Epidermal melanocyte (primary cell): ENCODE data around the gene ADK.

Experiments
- DNase-seq: peaks from one replicate; pipeline ENCODE4 v3.0.0; 2011; ENCODE audit warnings: low spot score; ENCODE audit not compliant: insufficient read length

The ADK gene

DNA sequence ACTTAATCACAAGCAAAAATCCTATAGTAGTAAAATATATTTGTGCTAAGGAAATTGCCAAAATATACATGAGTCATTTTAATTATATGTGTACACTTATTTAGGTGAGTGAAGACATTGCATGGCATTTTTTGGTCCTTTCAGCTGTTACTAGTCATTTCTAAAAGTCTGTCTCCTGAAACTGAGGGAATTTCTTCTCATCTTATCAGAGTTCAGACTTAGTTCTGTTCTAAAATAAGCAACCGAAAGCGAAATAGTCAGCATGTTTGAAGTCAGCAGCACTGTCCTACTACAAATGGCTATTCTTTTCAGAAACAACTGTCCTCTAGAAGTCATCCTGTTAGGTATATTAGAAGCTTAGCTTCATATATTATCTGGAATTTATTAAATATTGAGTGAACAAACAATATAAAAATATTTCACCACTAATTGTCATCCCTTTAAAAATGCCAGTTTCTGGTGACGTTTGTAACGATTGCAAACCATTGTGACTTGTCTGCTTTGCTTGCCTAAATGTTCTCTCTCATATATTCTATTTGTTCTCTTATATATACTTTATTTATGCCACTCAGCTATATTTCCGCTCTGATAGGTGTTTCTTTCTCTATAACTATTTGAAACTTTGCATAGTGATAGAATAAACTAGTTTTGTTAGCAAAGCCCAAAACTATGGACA, 448.0 kb downstream of the ADK start:
- DNase-seq, result no peak

DNA sequence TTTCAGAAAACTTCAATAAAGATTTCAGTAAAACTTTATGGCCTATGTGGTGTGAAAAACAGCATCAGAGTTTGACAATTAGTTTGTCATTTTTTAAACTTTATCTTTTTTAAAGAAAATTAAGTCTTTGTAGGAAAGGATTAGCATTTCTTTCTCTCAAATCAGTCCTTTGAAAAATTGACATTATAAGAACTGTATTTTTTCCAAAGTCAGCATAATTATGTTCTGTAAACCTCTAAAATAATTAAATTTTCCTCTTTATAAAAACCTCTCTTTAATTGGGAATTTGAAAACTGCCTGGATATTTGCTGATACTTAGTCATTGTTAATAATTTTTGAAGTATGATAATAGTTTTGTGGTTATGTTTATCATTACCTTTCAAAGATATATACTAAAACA, 448.7 kb downstream of the ADK start:
- DNase-seq, result no peak

DNA sequence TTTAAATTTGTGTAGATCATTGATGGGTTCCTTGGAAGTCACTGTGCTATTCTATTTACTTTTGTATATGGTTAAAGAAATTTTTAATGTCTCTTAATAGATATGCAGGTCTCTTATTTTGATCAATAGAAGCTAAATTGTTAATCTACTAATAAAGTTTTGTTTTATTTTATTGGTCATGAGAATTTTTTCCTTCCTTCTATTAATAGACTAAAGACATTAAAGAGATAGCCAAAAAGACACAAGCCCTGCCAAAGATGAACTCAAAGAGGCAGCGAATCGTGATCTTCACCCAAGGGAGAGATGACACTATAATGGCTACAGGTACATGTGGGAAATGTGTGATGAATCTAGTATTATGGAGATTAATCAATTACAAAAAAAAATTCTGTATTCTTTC, 449.1 kb downstream of the ADK start:
- no peak for DNase-seq

DNA sequence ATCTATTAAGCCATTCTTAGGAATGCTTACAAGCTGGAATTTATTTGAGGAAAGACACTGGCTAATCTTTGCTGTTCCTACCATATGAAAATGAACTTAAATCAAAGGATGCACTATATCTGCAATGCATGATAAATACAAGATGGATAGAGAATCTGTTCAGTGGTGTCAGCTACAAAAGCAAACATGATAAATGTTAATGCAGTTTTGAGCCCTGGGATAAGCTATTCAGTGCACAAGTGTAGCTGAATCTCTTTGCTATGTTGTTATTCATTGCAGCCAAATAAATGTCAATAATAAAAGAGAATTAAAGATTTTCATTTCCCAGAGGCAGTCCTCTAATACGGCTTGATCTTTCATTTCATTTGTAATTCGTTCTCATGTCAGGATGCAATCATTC, 451.6 kb downstream of the ADK start:
- no peak for DNase-seq

DNA sequence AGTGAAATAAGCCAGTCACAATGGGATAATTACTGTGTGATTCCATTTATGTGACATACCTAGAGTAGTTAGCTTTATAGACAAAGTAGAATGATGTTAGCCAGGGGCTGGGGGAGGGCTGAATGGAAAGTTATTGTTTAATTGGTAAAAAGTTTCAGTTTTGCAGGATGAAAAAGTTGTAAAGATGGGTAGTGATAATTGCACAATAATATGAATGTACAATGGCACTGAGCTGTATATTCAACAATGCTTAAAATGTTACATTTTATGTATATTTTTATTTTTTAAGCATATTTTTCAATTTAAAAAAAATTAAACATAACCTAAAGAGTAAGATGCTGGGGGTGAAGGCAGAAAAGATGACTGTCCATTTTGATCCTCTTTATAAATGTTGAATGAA, 459.3 kb downstream of the ADK start:
- no peak for DNase-seq

DNA sequence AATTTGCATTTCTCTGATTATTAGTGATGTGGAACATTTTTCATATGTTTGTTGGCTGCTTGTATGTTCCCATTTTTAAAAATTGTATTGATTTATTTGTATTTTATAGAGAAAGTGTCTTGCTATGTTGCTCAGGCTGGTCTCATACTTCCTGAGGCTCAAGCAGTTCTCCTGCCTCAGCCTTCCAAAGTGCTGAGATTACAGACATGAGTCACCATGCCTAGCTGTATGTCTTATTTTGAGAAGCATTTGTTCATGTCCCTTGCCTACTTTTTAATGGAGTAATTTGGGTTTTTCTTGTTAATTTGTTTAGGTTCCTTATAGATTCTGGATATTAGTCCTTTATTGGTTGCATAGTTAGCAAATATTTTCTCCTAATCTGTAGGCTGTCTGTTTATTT, 461.2 kb downstream of the ADK start:
- no peak for DNase-seq

DNA sequence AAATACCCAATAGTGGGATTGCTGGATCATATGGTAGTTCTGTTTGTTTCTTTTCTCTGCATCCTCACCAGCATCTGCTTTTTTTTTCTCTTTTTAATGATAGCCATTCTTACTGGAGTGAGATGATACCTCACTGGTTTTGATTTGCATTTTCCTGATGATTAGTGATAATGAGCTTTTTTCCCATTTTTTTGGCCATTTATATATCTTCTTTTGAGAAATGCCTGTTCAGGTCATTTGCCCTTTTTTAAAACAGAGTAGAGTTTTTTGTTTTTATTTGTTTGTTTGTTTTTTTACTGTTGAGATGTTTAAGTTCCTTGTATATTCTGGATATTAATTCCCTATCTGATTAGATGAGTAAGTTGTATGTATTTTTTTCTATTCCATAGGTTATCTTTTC, 469.6 kb downstream of the ADK start:
- DNase-seq, result no peak

DNA sequence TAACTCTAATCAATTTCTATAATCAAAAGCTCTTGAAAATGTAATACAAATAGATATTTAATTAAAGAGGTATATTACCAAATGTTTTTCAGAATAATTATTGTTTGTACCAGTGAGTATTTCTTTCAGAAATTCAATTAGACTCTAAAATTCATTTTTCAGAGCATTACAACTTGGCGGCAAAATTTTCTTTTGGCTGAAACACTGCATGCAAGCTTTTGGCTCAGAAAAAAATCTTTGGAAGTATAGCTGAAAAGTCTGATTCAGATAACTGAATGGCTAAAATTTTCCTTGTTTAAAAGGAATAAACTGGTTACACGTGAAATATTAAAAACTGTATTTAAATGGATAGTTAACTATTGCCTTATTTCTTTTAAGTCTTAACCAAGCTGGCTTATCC, 472.8 kb downstream of the ADK start:
- no peak for DNase-seq

DNA sequence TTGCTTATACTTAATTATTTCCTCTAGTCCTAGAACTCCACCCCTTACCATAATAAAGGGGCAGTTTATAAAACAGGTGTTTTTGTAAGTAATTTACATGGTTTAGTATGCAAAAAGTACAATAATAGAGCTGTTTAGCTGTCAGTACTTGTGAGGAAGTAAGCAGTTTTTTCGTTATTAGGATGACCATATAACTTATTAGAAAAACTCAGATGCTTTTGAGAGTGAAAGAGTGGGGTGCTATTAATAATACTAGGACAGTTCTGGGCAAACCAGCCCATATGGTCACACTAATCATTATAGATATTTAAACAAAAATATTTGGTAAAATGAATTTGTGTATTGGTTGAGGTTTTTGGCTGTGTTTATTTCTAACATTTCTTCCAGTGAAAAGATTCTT, 473.5 kb downstream of the ADK start:
- DNase-seq, result no peak

DNA sequence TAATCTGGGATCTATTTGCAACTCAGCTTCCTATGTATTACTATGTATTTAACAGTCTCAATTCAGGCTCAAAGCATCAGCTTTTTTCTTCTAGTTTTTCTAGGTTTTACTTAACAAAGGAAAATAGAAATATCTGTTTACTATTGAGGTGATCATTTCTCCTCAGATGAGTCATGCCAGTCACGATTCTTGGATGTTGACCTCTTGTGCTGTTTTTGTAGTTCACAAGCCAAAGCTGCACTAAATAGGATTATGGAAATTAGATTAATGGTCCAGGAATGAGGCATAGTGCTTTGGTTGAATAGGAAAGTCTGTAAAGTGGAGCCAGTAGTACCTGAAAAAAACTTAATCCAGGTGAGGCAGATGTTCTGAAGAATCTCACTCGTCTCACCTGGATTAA, 477.1 kb downstream of the ADK start:
- no peak for DNase-seq

DNA sequence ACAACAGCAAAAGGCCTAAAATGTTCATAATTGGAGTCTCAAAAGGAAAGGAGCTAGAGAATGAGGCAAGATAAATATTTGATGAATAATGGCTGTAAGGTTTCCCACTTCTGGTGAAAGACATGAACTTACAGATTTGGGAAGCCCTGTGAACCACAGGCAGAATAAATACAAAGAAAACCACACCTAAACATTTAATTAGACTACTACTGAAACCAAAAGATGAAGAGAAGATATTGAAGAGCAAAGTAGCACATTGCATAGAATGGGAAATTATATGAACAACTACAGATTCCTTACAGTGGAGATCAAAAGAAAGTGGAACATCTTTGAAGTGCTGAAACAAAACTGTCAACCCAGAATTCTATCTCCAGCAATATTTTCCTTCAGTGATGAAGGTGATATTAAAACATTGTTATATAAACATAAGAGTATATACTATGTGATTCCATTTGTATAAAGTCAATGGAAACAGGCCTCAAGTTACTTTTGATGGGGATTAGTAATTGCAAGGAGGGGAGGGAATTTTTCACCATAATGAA, 484.0 kb downstream of the ADK start:
- DNase-seq, result no peak

DNA sequence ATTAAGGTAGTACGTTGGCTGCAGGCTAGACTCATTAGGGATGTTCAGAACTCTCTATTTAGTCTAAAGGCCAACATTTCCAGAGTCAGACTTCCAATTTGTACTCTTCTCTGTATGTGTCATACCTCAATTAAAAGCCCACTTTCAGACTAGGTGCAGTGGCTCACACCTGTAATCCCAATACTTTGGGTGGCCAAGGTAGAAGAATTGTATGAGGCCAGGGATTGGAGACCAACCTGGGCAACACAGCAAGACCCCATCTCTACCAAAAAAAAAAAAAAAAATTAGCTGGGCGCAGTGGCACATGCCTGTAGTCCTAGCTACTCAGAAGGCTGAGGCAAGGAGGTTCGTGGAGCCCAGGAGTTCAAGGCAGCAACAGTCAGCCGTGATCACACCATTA, 484.6 kb downstream of the ADK start:
- no peak for DNase-seq

DNA sequence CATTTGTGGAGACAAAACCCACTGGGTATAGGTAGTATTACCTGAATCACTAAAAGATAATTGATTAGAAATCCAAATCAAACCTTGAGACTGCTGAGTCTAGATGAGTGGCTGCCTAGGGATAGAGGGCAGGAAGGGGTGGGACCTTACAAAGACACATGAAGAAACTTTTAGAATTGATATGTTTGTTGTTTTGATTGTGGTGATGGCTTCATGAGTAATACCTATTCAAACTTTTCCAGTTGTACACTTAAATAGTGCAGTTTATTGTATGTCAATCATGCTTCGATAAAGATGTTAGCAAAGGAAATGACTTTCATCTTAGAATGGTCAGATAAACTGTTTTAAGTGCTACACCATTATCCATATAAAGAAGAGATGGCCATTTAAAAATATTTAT, 486.7 kb downstream of the ADK start:
- no peak for DNase-seq

DNA sequence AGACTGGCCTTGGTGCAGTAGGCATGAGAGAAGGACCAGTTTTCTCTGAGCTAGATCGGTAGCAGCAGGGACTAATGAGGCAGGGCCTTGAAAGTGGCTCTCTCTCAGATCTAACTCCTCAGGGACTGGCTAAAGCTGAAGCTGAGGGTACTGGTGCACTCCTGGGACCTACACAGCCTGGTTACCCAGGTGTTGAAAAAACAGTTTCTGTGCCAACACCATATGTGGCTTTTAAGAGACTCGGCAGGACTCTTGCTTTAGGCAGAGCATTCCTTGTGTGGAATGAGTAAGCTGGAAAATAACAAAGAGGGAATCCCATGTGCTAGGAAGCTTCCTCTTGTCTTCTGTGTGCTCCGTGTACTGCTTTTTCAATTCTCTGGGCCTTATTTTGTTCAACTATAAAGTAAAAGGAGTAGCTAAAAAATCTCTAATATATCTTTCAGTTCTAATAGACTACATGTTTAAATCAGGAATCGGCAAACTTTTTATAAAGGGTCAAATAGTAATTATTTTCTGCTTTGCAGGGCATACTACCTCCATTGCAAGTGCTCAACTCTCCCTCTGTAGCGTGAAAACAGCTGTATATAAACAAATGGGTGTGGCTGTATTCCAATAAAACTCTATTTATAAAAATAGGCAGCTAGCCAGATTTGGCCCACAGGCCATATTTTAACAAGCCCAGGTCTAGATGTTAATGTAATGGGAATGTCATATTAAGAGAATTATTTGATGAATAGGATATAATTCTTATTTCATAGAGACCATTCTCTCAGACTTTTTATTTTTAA, 489.3 kb downstream of the ADK start:
- no peak for DNase-seq

DNA sequence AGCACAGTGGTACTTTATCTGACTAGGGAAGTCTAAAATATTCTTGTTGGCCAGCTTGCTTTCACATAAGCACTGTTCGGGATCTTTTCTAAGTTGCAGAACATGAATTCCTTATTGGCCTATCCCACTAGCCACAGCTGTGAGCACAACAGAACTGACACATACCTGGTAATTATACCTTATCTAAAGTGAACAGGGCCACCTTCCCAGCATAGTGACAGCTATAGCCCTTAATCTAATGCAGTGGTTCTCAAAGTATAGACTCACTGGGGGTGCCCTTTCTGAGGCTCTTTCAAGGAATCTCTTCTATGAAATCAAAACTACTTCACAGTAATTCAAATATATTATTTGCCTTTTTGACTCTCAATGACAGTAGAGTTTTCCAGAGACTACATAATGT, 490.6 kb downstream of the ADK start:
- no peak for DNase-seq

DNA sequence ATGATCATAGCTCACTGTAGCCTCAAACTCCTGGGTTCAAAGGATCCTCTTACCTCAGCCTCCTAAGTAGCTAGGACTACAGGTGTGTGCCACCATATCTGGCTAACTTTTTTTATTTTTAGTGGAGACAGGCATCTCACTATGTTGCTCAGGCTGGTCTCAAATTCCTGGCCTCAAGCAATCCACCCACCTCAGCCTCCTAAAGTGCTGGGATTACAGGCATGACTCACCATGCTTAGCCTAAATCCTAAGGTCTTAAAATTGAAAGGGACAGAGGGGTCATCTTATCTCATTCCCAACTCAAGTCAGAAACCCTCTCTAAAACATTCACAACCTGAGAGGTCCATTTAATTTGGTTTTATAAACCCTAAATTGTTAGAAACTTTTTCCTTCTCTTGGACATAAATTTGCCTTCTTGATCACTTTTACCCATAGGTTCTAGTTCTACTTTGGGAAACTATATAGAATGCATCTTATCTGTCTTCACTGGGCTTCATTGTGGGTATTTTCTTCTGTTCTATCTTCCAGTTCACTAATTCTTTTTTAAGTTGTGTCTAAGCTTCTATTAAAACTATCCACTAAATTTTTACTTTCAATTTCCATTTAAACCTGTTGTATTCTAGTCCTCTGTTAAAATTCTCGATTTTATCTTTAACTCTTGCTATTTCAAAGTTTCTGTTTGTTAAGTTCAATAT, 492.0 kb downstream of the ADK start:
- DNase-seq, result no peak

DNA sequence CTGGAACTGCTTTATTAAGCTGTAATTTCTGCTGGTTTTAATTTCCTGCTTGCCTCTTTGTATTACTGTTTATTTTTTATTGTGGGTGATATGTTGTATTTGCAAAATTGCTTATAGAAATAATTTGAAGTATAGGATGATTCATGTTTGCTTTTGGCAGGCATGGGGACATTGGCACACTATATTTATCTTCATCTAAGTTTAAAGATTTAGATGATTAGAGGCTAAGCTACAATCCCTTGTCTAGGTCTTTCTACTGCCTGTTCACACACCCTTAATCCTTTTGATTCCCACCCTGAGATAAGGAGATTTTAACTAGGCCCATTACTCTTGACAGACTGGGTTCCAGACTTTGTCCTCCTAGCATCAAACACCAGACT, 492.6 kb downstream of the ADK start:
- no peak for DNase-seq

DNA sequence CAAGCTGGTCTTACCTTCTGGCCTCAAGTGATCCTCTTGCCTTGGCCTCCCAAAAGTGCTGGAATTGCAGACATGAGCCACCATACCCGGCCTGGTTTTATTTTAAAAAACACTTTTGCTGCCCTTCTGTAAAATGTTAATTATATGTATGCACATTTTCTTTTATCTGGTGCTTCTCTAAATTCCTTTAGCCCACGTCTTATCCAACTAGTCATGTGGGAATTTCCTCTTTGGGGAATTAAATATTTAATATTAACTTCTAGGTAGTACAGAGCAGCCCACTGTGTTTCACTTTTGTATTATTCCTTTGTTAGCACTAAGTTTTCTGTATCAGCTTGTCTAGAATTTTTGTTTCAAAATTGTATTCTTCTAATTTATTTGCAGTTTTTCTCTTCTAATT, 493.7 kb downstream of the ADK start:
- DNase-seq, result no peak

DNA sequence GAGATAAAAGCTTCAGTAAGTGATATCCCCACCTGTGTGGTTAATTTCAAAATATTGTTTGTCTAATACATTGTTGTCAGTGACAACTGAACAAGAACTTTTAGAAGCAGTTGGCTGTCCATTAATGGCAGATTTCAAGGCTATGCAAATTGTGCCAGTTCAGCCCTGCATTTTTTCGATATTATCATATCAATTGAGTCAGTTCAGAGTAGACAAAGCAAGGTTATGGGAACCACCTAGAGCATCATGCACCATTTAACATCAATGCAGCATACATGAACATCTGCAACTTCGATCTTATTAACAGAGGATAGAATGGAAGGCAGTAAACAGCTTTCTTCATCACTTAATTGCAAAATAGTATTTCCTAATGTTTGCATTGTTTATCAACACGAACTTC, 494.7 kb downstream of the ADK start:
- no peak for DNase-seq

DNA sequence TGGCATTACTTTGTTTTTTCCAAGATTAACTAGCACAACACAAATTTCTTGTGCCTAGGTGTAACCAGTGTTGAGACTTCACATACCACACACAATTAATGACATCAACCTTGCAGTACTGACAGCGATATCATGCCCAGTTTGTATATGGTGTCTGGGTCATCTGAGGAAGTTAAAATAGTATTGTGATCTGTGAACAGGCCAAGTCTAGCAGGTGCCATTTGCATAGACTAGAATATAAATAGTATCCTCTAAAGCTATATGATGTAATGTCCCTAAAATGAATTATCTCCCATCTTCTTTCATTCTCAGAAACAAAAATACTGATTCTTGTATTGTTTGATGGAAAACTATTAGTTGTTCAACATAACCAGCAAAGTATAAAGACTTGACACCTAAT, 499.6 kb downstream of the ADK start:
- no peak for DNase-seq

DNA sequence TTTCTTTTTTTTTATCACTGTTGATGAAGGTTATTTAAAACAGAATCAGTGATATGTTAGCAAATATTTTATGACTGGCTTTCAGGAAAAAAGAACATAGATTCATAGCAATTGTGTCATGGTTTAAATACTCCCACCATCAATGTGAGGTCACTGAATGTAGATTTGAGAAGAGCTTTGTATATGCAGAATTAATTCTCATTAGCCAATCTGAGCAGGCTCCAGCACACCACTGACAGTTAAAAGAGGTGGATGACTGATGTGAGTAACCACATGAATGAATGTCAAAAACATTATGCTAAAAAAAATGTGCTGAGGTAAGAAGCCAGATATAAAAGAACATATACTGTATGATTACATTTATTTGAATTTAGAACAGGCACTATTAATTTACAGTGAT, 500.5 kb downstream of the ADK start:
- DNase-seq, result no peak

DNA sequence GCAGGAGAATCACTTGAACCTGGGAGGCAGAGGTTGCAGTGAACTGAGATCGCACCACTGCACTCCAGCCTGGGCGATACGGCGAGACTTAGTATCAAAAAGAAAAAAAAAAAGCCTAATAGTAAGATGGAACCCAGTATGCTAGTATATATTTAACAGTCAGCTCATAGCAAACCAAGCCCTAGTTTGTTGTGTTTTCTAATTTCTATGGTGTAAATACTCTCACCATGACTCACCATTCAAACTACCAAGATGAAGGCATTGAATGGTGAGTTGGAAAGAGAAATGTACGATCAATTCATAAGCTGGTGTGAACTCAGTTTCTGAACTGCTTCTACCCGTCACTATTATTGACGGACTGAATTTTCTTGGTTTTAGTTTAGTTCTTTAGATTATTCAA, 501.6 kb downstream of the ADK start:
- no peak for DNase-seq

DNA sequence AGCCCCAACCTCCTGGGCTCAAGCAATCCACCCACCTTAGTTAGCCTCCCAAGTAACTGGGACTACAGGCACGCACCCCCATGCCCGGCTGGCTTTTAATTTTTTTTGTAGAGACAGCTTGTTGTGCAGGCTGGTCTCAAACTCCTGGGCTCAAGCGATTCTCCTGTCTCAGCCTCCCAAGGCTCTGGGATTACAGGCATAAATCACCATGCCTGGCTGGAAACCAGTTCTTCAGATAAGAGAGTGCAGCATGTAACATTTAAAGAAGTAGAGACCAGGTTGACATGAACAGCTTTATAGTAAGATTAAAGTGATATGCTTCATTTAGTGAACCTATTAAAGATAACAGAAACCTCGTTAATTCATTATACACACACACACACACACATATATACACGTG, 507.5 kb downstream of the ADK start:
- no peak for DNase-seq
